HepG2 (cell line): ENCODE results near the gene DPYD. TPM values are rescaled to one million over a fixed set of nuclear protein-coding genes. Genes with fewer than 3 reads are reported as not detected.

Experiments
- ELF1 ChIP-seq: sonication (generic); formaldehyde crosslinking; IDR thresholded peaks from 2 replicates; pipeline ENCODE4 v1.4.0; 2020; ENCODE audit warnings: missing genetic modification reagents
- FOXP1 ChIP-seq, 2 experiments: fragments of 450-650 bp in 1 of 2; IDR thresholded peaks; 2 replicates each; pipeline ENCODE4 v1.6.1; 2017 to 2018; ENCODE audit warnings: antibody characterized with exemption in 1 of 2
- HES4 ChIP-seq: sonication (generic); formaldehyde crosslinking; IDR thresholded peaks from 2 replicates; pipeline ENCODE4 v1.9.0; 2021; ENCODE audit warnings: mild to moderate bottlenecking, missing genetic modification reagents, borderline replicate concordance
- HNRNPLL ChIP-seq: fragments of 200-400 bp; formaldehyde crosslinking; IDR thresholded peaks from 2 replicates; pipeline ENCODE4 v1.6.1; 2017; ENCODE audit warnings: mild to moderate bottlenecking, low read depth, low read length; ENCODE audit not compliant: poor library complexity, severe bottlenecking
- MNT ChIP-seq: fragments of 450-650 bp; IDR thresholded peaks from 2 replicates; pipeline ENCODE4 v1.6.1; 2016
- MTA1 ChIP-seq: sonication (generic); formaldehyde crosslinking; IDR thresholded peaks from 2 replicates; pipeline ENCODE4 v1.4.0; 2020; ENCODE audit warnings: missing genetic modification reagents, mild to moderate bottlenecking, borderline replicate concordance
- SRSF1 ChIP-seq: fragments of 200-400 bp; formaldehyde crosslinking; optimal IDR thresholded peaks from 2 replicates; pipeline ENCODE3; 2017; ENCODE audit warnings: mild to moderate bottlenecking, low read depth, low read length, moderate library complexity
- TARDBP ChIP-seq: sonication (generic); formaldehyde crosslinking; IDR thresholded peaks from 2 replicates; pipeline ENCODE4 v1.8.0; 2022; ENCODE audit warnings: mild to moderate bottlenecking, missing genetic modification reagents
- THYN1 ChIP-seq: sonication (generic); formaldehyde crosslinking; IDR thresholded peaks from 2 replicates; pipeline ENCODE4 v1.8.1; 2023; ENCODE audit warnings: low read depth, mild to moderate bottlenecking, moderate library complexity, missing genetic modification reagents, borderline replicate concordance
- TSC22D2 ChIP-seq: sonication (generic); formaldehyde crosslinking; IDR thresholded peaks from 2 replicates; pipeline ENCODE4 v1.5.1; 2020; ENCODE audit warnings: missing genetic modification reagents, mild to moderate bottlenecking, borderline replicate concordance
- ZBTB4 ChIP-seq: sonication (generic); formaldehyde crosslinking; IDR thresholded peaks from 2 replicates; pipeline ENCODE4 v1.4.0; 2020; ENCODE audit warnings: missing genetic modification reagents, mild to moderate bottlenecking, borderline replicate concordance
- ZBTB44 ChIP-seq: sonication (generic); formaldehyde crosslinking; IDR thresholded peaks from 2 replicates; pipeline ENCODE4 v1.4.0; 2020; ENCODE audit warnings: missing genetic modification reagents
- ZNF501 ChIP-seq: sonication (generic); formaldehyde crosslinking; IDR thresholded peaks from 2 replicates; pipeline ENCODE4 v1.5.1; 2020; ENCODE audit warnings: mild to moderate bottlenecking, moderate library complexity, missing genetic modification reagents
- ZNF564 ChIP-seq: sonication (generic); formaldehyde crosslinking; IDR thresholded peaks from 2 replicates; pipeline ENCODE4 v1.8.1; 2023; ENCODE audit warnings: mild to moderate bottlenecking, missing genetic modification reagents
- ZNF646 ChIP-seq: sonication (generic); formaldehyde crosslinking; IDR thresholded peaks from 2 replicates; pipeline ENCODE4 v1.9.0; 2021; ENCODE audit warnings: mild to moderate bottlenecking, missing genetic modification reagents
- polyA plus RNA-seq, 8 experiments: library from polyadenylated mRNA; depleted of rRNA in 3 of 8; stranded (reverse) in 7 of 8; unstranded in 1 of 8; fragments of >200 nt; fragmentation: Illumina TruSeq in 4 of 8; extraction: Trizol in 4 of 8; gene quantifications; 2 replicates each; pipeline versions ENCODE4 v1.2.1 to v1.2.3, GENCODE V29; 2011 to 2016; ENCODE audit warnings: low read depth in 4 of 8, missing spikeins in 1 of 8, mixed read lengths in 1 of 8; ENCODE audit not compliant: insufficient read depth in 1 of 8
- total RNA-seq, 5 experiments: library from RNA; depleted of rRNA; stranded (reverse); fragments of >200 nt; fragmentation: Illumina TruSeq; extraction: Trizol; gene quantifications; 2 replicates each; pipeline ENCODE4 v1.2.3, GENCODE V29; 2016; ENCODE audit warnings: low read depth in 1 of 5

Gene DPYD
- total and polyA plus RNA-seq, 2 of the 13 experiments (the other 11 are each of a cell fraction or from before 2014, with no cell fraction given) = 1.3 to 3.4 TPM

GRCh38 chr1:97920832-97921571 is at the start of gene DPYD (continued):
- TF ChIP-seq ELF1 (no peak), HES4 (CRISPR knock-in tag) (0 out of 2 replicates have a peak, but pooled peaks have one; percentile 29), MNT (no peak), TARDBP (CRISPR knock-in tag) (0 out of 2 replicates have a peak, but pooled peaks have one; percentile 18), ZNF646 (no peak), TSC22D2 (CRISPR knock-in tag) (no peak), FOXP1 (IDR thresholded peaks at IDR 0.05) (no peak), FOXP1 (CRISPR knock-in tag; IDR thresholded peaks at IDR 0.05) (no peak), HNRNPLL (peak; percentile 80), THYN1 (CRISPR knock-in tag) (no peak), MTA1 (CRISPR knock-in tag) (no peak; the same call in 1 of the 2 replicates), ZBTB4 (CRISPR knock-in tag) (no peak), ZNF564 (CRISPR knock-in tag) (no peak), ZNF501 (CRISPR knock-in tag) (peak; percentile 34; the same call in 1 of the 2 replicates), ZBTB44 (CRISPR knock-in tag) (no peak), SRSF1 (peak; percentile 38)
